Measurements from ENCODE around the gene IGSF8.

IGSF8 gene

GRCh38 chr1:160058087-160058486, 40.3 kb downstream of the IGSF8 start (continued):
- no peak for TF ChIP-seq PATZ1 (tag by site-specific recombination; IDR thresholded peaks at IDR 0.05)

- no peak overlapping the region for H3K27ac ChIP-seq (ENCODE audit: extremely low read depth, low read depth, low read length)
- H3K4me3 ChIP-seq (ENCODE audit: low read depth, low read length), result no peak overlapping the region
- POLR2A ChIA-PET, result interaction anchor here (1.0 kb wide), 1 partner anchor 25 kb away, joined by 3 read pairs; the partner anchor contains the start of gene PIGM
- H3K36me3 ChIP-seq (ENCODE audit: control insufficient read depth in 2 of 2, insufficient read depth in 1 of 2, low read length in 2 of 2), result no peaks in the 10 kb centered on the region
- H3K9me3 ChIP-seq (ENCODE audit: control insufficient read depth, insufficient read depth, low read depth, low read length), result no peaks in the 10 kb centered on the region
- CTCF ChIA-PET, result interaction anchor here (0.7 to 25.0 kb wide), 5 partner anchors 10 to 51 kb away, joined by 3 to 541 read pairs (median 4); partner anchors contain the start of gene KCNJ9
- no peaks in the 10 kb centered on the region for H3K4me1 ChIP-seq (ENCODE audit: control insufficient read depth, insufficient read depth, low read length)
- TF ChIP-seq ZNF248 (tag by site-specific recombination; IDR thresholded peaks at IDR 0.05), result no peak
- TF ChIP-seq ZEB2 (tag by site-specific recombination; IDR thresholded peaks at IDR 0.05), result no peak
- TF ChIP-seq SETDB1 (IDR thresholded peaks at IDR 0.05; ENCODE audit: insufficient read length, low read length), result no peak
- no peak for TF ChIP-seq ZNF776 (tag by site-specific recombination; IDR thresholded peaks at IDR 0.05; ENCODE audit: borderline replicate concordance)
- no peak for TF ChIP-seq ZNF148 (tag by site-specific recombination; IDR thresholded peaks at IDR 0.05; ENCODE audit: borderline replicate concordance)
- no peak for TF ChIP-seq ZNF518A (tag by site-specific recombination; conservative IDR thresholded peaks at IDR 0.05; ENCODE audit: low read depth)
- TF ChIP-seq ZNF202 (tag by site-specific recombination; IDR thresholded peaks at IDR 0.05; ENCODE audit: borderline replicate concordance), result no peak
- TF ChIP-seq ZNF707 (tag by site-specific recombination; IDR thresholded peaks at IDR 0.05), result no peak
- TF ChIP-seq SP7 (tag by site-specific recombination; IDR thresholded peaks at IDR 0.05), result no peak
- no peak for TF ChIP-seq KLF17 (tag by site-specific recombination; IDR thresholded peaks at IDR 0.05)
- no peak for TF ChIP-seq WT1 (tag by site-specific recombination; IDR thresholded peaks at IDR 0.05)
- TF ChIP-seq SP3 (tag by site-specific recombination; IDR thresholded peaks at IDR 0.05), result no peak
- TF ChIP-seq ELK4 (IDR thresholded peaks at IDR 0.05; ENCODE audit: borderline replicate concordance, low read depth, low read length), result no peak
- TF ChIP-seq PBX3 (CRISPR knock-in tag; IDR thresholded peaks at IDR 0.05), result no peak
- TF ChIP-seq ZNF433 (tag by site-specific recombination; IDR thresholded peaks at IDR 0.05; ENCODE audit: low read depth), result no peak
- no peak for TF ChIP-seq SCRT1 (tag by site-specific recombination; IDR thresholded peaks at IDR 0.05; ENCODE audit: borderline replicate concordance)
- TF ChIP-seq ZNF302 (tag by site-specific recombination; IDR thresholded peaks at IDR 0.05; ENCODE audit: low read depth), result no peak
Measured at GRCh38 chr1:160056648-160057169, 41.7 kb downstream of the IGSF8 start.
